Thyroid gland (tissue), 4 donors: ENCODE measurements around the gene IFT88. TPM values are rescaled to one million over a fixed set of nuclear protein-coding genes. Genes with fewer than 3 reads are reported as not detected.

Source experiments
- DNase-seq, 2 donors: peaks; one replicate each; pipeline ENCODE4 v3.0.0-alpha.2; 2019
- H3K27ac ChIP-seq, 3 donors: fragments of 200-600 bp; sonication (generic); 1 replicate in 2 of 3; 2 replicates in 1 of 3; pipeline ENCODE4 v1.5.1; 2016 to 2019; ENCODE audit warnings: mild to moderate bottlenecking in 1 of 3, moderate library complexity in 1 of 3
- H3K27me3 ChIP-seq: fragments of 200-600 bp; sonication (generic); one replicate; pipeline ENCODE4 v1.5.1; 2019
- H3K36me3 ChIP-seq, 2 donors: fragments of 200-600 bp; sonication (generic); one replicate each; pipeline ENCODE4 v1.5.1; 2016 to 2019
- H3K4me1 ChIP-seq, 2 donors: fragments of 200-600 bp; sonication (generic); one replicate each; pipeline ENCODE4 v1.5.1; 2017 to 2019
- H3K4me3 ChIP-seq, 3 donors: fragments of 200-600 bp; sonication (generic); replicated peaks in 1 of 3; 1 replicate in 2 of 3; 2 replicates in 1 of 3; pipeline ENCODE4 v1.5.1; 2016; ENCODE audit warnings: mild to moderate bottlenecking in 1 of 3
- H3K9me3 ChIP-seq: fragments of 200-600 bp; sonication (generic); one replicate; pipeline ENCODE4 v1.5.1; 2017
- CTCF ChIP-seq, 6 experiments: fragments of 200-600 bp in 3 of 6; fragments of 450-650 bp in 3 of 6; sonication (generic) in 3 of 6; IDR thresholded peaks; one replicate each; pipeline ENCODE4 v1.5.1; 2016 to 2019; ENCODE audit warnings: antibody characterized with exemption in 6 of 6, mild to moderate bottlenecking in 2 of 6, inconsistent platforms in 1 of 6, moderate library complexity in 1 of 6
- POLR2A ChIP-seq, 2 donors: fragments of 450-650 bp; IDR thresholded peaks; one replicate each; pipeline ENCODE4 v1.6.1; 2017; ENCODE audit warnings: antibody characterized with exemption in 2 of 2, mild to moderate bottlenecking in 2 of 2, moderate library complexity in 1 of 2
- WGBS, 2 donors: methylation state at CpG; one replicate each; pipeline ENCODE4 v1.1.5; 2017; 5-methylcytosine and 5-hydroxymethylcytosine counted together
- intact Hi-C: fragments of 100-400 bp; cut with DNase I; formaldehyde crosslinking; loops from one replicate; pipeline ENCODE4 v1.15.1; 2023
- total RNA-seq, 4 donors: library from RNA; depleted of rRNA; stranded (reverse); fragments of >200 nt; gene quantifications; one replicate each; pipeline ENCODE4 v1.2.3, GENCODE V29; 2016

The IFT88 gene
- total RNA-seq, 4 donors from 2014 or later, result 30.2 to 59.5 (median 42.2) TPM

DNA sequence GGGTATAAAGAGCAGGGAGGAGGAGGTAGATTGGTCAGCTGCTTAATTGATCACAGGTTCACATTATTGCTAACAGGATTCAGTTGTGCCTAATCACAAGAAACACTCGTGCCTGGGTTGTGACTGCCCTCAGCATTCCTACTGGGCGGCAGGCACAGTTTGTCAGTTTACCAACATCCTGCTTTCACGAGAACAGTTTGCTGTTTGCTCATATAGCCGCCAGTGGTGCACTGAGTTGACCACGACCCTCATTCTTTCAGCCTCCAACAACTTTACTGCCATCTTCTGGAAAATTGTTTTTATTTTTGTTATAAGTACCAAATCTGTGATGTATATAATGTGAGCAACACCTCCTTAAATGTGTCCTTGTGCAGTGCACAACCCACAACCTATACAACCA, 16.2 kb upstream of the IFT88 start:
- DNase-seq, result no peak
- TF ChIP-seq POLR2A (IDR thresholded peaks at IDR 0.05), result no peak
- TF ChIP-seq CTCF (IDR thresholded peaks at IDR 0.05), result no peak
- 71 to 74% methylated on average over 5 of the region's 5 CpGs for WGBS, 2 donors
- H3K36me3 ChIP-seq, result no peaks in the 10 kb centered on the region
- H3K4me1 ChIP-seq, result no peaks in the 10 kb centered on the region
- H3K27me3 ChIP-seq, result no peaks in the 10 kb centered on the region
- no peaks in the 10 kb centered on the region for H3K9me3 ChIP-seq
- no peak overlapping the region for H3K27ac ChIP-seq
- intact Hi-C loops, result no loop called here
- no peak overlapping the region for H3K4me3 ChIP-seq

DNA sequence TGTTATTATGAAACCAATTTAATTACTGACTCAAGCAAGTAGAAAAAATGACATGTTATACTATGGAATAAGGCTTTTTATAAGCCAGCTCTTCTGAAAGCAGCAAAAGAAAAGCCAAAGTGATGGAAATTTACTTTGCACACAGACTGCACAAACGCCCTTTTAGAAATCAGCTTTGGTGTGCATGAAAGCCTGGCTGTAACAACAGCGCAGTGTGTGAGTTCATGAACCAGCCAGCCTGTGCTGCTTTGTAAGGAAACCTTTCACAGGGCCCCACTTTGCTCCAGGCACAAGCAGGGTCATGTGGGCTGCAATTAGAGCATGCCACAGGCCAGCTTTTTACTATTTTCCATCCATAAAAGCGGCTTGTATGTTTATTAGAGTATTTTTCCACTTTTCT, 13.6 kb upstream of the IFT88 start:
- 63 to 67% methylated on average over 3 of the region's 3 CpGs for WGBS, 2 donors
- no peaks in the 10 kb centered on the region for H3K9me3 ChIP-seq
- no peak overlapping the region for H3K4me3 ChIP-seq
- no peaks in the 10 kb centered on the region for H3K4me1 ChIP-seq
- no peaks in the 10 kb centered on the region for H3K36me3 ChIP-seq
- TF ChIP-seq POLR2A (IDR thresholded peaks at IDR 0.05) (no peak), CTCF (IDR thresholded peaks at IDR 0.05) (no peak)
- H3K27me3 ChIP-seq, result no peaks in the 10 kb centered on the region
- intact Hi-C loops, result no loop called here
- no peak overlapping the region for H3K27ac ChIP-seq
- no peak for DNase-seq

- Histone ChIP-seq H3K36me3 (no peaks in the 10 kb centered on the region), H3K27ac (no peak overlapping the region), H3K4me3 (no peak overlapping the region), H3K27me3 (no peaks in the 10 kb centered on the region), H3K4me1 (no peaks in the 10 kb centered on the region), H3K9me3 (no peaks in the 10 kb centered on the region)
- 93 to 94% methylated on average over 3 of the region's 3 CpGs for WGBS, 2 donors
- intact Hi-C loops, result no loop called here
- no peak for DNase-seq
- TF ChIP-seq CTCF (IDR thresholded peaks at IDR 0.05) (no peak), POLR2A (IDR thresholded peaks at IDR 0.05) (no peak)
Measured at GRCh38 chr13:20558982-20559381, 8.0 kb upstream of the IFT88 start.

GRCh38 chr13:20559659-20560356, 7.1 kb upstream of the IFT88 start:
- no peak overlapping the region for H3K27ac ChIP-seq
- intact Hi-C loops, result no loop called here
- no peak overlapping the region for H3K4me3 ChIP-seq
- no peaks in the 10 kb centered on the region for H3K4me1 ChIP-seq
- no peaks in the 10 kb centered on the region for H3K27me3 ChIP-seq
- DNase-seq, result no peak
- H3K9me3 ChIP-seq, result no peaks in the 10 kb centered on the region
- WGBS, 2 donors, result 61 to 78% methylated on average over 6 of the region's 6 CpGs
- no peak for TF ChIP-seq CTCF (IDR thresholded peaks at IDR 0.05)
- TF ChIP-seq POLR2A (IDR thresholded peaks at IDR 0.05), result no peak
- H3K36me3 ChIP-seq, result no peaks in the 10 kb centered on the region

- no peak overlapping the region for H3K27ac ChIP-seq
Measured at GRCh38 chr13:20561741-20562140, 5.2 kb upstream of the IFT88 start.

More at GRCh38 chr13:20561741-20562140, 5.2 kb upstream of the IFT88 start:
- Histone ChIP-seq H3K4me1 (no peaks in the 10 kb centered on the region), H3K27me3 (no peaks in the 10 kb centered on the region), H3K36me3 (no peaks in the 10 kb centered on the region), H3K4me3 (no peak overlapping the region), H3K9me3 (no peaks in the 10 kb centered on the region)
- WGBS, 2 donors, result 27 to 42% methylated on average over 5 of the region's 5 CpGs
- no peak for TF ChIP-seq CTCF (IDR thresholded peaks at IDR 0.05)
- TF ChIP-seq POLR2A (IDR thresholded peaks at IDR 0.05), result no peak
- no peak for DNase-seq
- intact Hi-C loops, result no loop called here
